Measurements from ENCODE around the gene ZWILCH.

The ZWILCH gene

GRCh38 chr15:66558271-66558670 is 53.1 kb downstream of the ZWILCH start:
- no peak for DNase-seq

- DNase-seq: no peak
These were observed 55.9 kb downstream of the ZWILCH start for GRCh38 chr15:66560856-66561525.

GRCh38 chr15:66563126-66563525 is 58.0 kb downstream of the ZWILCH start:
- DNase-seq: no peak

- DNase-seq: no peak
These were observed 58.5 kb downstream of the ZWILCH start for GRCh38 chr15:66563566-66564110.

- DNase-seq: no peak
These were observed 59.3 kb downstream of the ZWILCH start for GRCh38 chr15:66564136-66565041.

- no peak for DNase-seq
These were observed 60.1 kb downstream of the ZWILCH start for GRCh38 chr15:66565141-66565641.

GRCh38 chr15:66565741-66566144 is 60.6 kb downstream of the ZWILCH start, which contains the start of gene LCTL:
Gene LCTL (minus strand): TSS chr15:66565998. CDS start chr15:66565365, 633 bp downstream.
- DNase-seq: no peak

- DNase-seq: peak; percentile 84 to 88
These were observed 61.9 kb downstream of the ZWILCH start for GRCh38 chr15:66566963-66567531.

- DNase-seq: no peak
These were observed 62.8 kb downstream of the ZWILCH start for GRCh38 chr15:66567897-66568296.

- DNase-seq: no peak
These were observed 64.5 kb downstream of the ZWILCH start for GRCh38 chr15:66569461-66570137.

- no peak for DNase-seq
These were observed 65.2 kb downstream of the ZWILCH start for GRCh38 chr15:66570327-66570726.

- DNase-seq: no peak
These were observed 65.8 kb downstream of the ZWILCH start for GRCh38 chr15:66570842-66571478.

- no peak for DNase-seq
These were observed 67.0 kb downstream of the ZWILCH start for GRCh38 chr15:66572146-66572545.

- no peak for DNase-seq
These were observed 68.2 kb downstream of the ZWILCH start for GRCh38 chr15:66573348-66573718.

- no peak for DNase-seq
These were observed 68.8 kb downstream of the ZWILCH start for GRCh38 chr15:66573719-66574595.

- no peak for DNase-seq
These were observed 69.4 kb downstream of the ZWILCH start for GRCh38 chr15:66574596-66574950.

GRCh38 chr15:66578286-66578875 is 73.3 kb downstream of the ZWILCH start:
- peak; percentile 52 to 67 for DNase-seq

- DNase-seq: peak; percentile 18 to 37
These were observed 75.5 kb downstream of the ZWILCH start for GRCh38 chr15:66580643-66581042.

GRCh38 chr15:66581972-66582537 is 76.9 kb downstream of the ZWILCH start:
- DNase-seq: peak; percentile 28 to 39
